Globus pallidus (tissue), 1 donor: ENCODE measurements around the gene RAB3B.
"Not testable (repeated sequence)": the region's sequence is repeated elsewhere in the genome, so short reads cannot be mapped to it uniquely, and the experiment has no call there.

Experiments
- DNase-seq: peaks from one replicate; pipeline ENCODE4 v3.0.0-alpha.2; 2015; ENCODE audit warnings: low spot score

The RAB3B gene, protein sequence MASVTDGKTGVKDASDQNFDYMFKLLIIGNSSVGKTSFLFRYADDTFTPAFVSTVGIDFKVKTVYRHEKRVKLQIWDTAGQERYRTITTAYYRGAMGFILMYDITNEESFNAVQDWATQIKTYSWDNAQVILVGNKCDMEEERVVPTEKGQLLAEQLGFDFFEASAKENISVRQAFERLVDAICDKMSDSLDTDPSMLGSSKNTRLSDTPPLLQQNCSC

GRCh38 chr1:51990478-51990965, at the start of gene RAB3B:
Gene RAB3B (minus strand): TSS chr1:51990700. CDS start chr1:51977117, 13,583 bp downstream.
- DNase-seq = no peak

- DNase-seq = no peak
Measured at GRCh38 chr1:52037909-52038308, 47.4 kb upstream of the RAB3B start.

GRCh38 chr1:52037402-52037814, 46.9 kb upstream of the RAB3B start:
- no peak for DNase-seq

DNA sequence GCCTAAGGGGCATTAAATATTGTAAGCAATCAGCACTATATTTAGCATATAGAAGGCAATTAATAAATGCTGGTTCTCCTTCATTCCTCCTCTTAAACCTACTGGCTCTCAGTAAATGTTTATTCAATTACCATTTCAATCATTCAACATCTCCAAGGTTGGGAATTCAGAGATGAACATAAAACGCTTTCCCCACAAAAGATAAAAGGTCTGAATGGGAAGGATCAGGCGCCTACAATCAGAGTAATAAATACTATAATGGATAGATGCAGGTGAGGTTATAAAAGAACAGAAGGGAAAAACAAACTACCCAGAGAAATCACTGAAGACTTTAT, 43.5 kb upstream of the RAB3B start:
- no peak for DNase-seq

DNA sequence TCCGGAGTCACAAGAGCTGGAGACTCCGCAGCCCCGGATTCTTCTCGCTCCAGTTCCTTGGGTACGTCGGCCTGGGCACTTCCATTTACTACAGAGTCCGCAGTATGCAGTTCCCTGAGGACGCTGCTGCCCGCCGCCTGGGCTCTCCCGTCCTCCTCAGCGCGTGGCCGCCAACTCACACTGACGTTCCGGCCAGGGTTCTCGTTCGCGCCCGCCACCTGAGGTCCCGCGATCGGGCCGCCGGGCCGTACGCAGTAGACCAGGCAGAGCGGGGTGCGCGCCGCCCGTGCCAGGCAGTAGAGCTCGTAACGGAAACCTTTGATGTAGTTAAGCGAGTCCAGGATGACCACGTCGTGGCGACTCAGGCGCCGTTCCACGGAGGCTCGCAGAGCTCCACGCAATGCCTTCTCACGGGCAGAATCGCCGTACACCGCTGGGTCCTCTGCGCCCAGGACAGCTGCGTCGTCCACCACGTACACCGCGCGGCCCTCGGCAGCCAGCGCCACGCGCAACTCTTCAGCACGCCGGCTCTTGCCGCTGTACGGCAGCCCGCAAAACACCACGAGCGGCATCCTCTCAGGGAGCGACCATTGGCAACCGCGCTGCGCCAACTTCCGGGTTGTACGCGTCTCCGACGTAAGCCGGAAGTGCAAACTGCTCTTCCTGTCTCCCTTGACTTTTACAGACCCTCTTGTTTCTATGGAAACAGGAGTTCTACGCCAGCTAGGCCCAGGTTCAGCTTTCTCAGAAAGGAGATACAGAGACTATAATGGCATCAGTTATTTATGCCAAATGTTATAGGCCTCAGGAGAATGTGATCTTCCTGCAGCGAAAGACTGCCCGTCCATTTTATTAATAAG, 42.9 kb upstream of the RAB3B start, which contains the start of gene KTI12:
Gene KTI12, minus strand, starts transcription at position 621 of the 860 bp plus-strand sequence. Its CDS starts 49 bp downstream, at position 572.
- peak; percentile 86 for DNase-seq

GRCh38 chr1:52032785-52033131, 42.3 kb upstream of the RAB3B start:
- DNase-seq = peak; percentile 7

DNA sequence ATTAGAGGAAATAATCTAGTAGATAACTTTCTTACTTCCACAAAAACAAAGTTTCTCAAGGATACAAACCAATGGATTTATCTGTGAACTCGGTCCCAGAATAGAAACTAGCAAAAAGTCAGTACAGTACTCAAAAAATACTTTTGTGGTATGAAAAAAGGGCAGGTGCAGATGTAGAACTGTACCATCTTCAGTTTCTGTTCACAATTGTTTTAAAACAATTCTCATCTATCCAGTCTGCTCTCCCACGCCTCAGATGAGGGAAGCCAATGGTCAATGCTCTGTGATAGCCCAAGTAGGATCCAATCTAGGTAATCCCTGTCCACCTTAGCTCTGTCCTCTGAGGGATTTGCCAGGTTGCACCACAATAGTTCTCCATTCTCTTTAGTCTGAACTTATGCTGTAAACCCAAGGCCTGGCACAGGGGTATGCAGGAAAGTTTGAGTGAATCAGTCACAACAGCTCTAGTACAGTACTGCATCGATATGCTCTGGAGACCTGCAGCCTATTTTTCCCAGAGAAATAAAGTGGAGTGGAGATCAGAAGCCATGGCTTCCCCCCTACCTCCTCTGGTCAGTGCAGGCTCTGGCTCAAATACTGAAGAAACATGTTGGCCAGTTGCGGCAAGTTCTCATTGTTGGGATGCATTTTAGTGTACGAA, 41.8 kb upstream of the RAB3B start:
- no peak for DNase-seq

GRCh38 chr1:52028839-52029238, 38.3 kb upstream of the RAB3B start:
- DNase-seq = not testable (repeated sequence)

DNA sequence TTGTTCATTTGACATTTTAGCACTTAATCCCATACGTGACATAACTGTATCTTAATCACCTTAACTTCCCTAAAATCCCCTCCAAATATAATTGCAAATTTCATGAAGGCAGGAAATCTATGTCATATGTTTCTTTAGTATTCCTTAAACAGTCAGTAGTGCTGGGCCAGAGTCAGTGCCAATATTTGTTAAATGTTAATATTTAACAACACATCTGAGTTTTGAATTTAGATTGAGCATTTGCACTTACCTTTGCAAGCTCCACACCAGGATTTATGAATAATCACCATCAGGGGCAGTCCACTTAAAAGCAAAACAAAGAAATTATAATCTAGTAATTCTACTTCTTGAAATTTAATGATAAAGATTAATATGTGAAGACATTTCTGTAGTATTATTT, 37.8 kb upstream of the RAB3B start:
- DNase-seq = no peak

- no peak for DNase-seq
Measured at GRCh38 chr1:52026278-52026677, 35.8 kb upstream of the RAB3B start.

GRCh38 chr1:52022133-52022532, 31.6 kb upstream of the RAB3B start:
- DNase-seq = no peak

DNA sequence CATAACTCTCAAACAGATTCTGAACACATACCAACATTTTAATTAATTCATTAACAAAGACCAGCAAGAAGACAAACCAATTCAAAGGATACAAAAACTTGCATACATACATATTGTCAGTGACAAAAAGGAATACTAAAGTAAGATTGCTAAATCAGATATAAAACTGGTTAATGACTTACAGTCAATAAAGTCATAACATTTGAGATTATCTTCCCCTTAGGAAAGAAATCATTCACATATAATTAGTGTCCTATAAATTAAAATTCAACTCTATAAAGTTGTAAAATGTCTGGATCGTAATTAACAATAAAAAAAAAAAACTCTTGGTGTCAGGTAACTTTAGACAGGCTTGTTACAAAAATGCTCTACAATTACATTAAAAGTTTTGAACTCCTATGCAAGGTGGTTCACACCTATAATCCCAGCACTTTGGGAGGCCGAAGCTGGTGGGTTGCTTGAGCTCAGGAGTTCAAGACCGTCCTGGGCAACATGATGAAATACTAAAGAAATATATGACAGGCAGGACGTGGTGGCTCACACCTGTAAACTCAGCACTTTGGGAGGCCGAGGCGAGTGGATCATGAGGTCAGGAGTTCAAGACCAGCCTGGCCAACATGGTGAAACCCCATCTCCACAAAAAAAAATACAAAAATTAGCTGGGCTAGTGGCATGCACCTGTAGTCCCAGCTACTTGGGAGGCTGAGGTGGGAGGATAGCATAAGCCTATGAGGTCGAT, 17.7 kb upstream of the RAB3B start:
- DNase-seq = no peak

- DNase-seq = no peak
Measured at GRCh38 chr1:52007215-52008002, 16.9 kb upstream of the RAB3B start.

DNA sequence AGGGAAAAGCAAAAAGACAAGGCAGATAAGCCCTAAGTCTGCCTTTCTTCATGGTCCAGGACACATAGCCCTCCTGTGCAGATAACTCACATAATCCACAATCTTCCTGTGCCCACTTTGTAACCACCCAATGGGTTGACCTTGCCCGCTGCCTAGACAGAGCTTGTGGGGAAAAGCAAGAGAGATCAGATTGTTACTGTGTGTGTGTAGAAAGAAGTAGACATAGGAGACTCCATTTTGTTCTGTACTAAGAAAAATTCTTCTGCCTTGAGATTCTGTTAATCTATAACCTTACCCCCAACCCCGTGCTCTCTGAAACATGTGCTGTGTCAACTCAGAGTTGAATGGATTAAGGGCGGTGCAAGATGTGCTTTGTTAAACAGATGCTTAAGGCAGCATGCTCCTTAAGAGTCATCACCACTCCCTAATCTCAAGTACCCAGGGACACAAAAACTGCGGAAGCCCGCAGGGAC, 15.6 kb upstream of the RAB3B start:
- not testable (repeated sequence) for DNase-seq

DNA sequence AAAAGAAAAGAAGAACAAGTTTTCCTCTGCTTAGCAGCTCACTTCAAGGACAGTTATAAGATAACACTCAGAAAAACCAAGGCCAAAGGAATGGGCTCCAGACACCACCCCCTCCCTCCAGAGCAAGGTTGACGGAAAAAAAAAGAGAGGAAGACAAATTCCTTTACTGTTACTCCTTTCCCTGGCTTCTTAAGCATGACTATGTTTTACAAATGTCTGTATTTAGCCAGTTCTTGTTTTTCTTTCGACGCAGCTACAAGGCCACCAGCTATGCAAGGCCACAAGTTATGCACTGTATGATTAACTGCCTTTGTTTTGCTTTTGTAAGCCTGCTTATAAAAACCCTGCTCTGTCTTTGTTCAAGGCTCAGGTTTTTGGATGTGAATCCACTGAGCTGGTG, 15.0 kb upstream of the RAB3B start:
- DNase-seq = not testable (repeated sequence)

GRCh38 chr1:52003877-52004276, 13.4 kb upstream of the RAB3B start:
- no peak for DNase-seq

DNA sequence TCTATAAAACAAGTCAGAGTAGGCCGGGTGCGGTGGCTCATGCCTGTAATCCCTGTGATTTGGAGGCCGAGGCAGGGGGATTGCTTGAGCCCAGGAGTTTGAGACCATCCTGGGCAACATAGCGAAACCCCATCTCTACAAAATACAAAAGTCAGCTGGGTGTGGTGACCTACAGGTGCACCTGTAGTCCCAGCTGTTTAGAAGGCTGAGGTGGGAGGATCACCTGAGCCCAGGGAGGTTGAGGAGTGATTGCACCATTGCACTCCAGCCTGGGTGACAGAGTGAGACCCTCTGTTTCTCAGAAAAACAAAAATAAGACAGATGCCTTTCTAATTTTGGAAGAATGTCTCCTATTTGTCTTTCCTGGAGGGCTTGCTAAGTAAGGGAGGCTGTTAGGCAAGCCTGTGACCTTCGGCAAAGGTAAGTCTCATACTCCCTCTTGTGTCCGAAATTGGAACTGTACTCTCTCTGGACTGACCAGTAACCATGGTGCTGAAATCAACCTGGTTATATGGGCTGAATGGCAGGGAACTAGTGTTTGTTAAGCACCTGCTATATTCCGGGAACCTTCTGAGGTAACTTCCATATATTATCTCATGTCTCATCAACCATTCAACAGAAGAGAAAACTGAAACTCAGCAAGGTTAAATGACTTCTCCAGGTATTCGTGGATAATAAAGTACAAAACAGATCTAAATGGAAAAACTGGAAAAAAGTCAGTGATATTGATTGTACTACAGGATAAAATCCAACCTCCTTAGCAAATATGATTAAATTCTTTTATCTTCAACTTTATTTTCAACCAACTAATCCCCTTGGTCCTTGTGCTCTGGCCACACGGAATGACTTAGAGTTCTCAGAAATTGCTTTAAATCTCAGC, 11.8 kb upstream of the RAB3B start:
- DNase-seq = peak; percentile 68

GRCh38 chr1:51998701-51999100, 8.2 kb upstream of the RAB3B start:
- DNase-seq = no peak

- no peak for DNase-seq
Measured at GRCh38 chr1:51997974-51998382, 7.5 kb upstream of the RAB3B start.
